HG02981 (cell line): ENCODE measurements around the gene CPE.

Experiments used
- ATAC-seq: cut with Tn5 transposase; IDR thresholded peaks from one replicate; pipeline ENCODE4 v1.9.1; 2021; ENCODE audit warnings: mild to moderate bottlenecking, moderate library complexity; ENCODE audit not compliant: unreplicated experiment

Gene CPE

DNA sequence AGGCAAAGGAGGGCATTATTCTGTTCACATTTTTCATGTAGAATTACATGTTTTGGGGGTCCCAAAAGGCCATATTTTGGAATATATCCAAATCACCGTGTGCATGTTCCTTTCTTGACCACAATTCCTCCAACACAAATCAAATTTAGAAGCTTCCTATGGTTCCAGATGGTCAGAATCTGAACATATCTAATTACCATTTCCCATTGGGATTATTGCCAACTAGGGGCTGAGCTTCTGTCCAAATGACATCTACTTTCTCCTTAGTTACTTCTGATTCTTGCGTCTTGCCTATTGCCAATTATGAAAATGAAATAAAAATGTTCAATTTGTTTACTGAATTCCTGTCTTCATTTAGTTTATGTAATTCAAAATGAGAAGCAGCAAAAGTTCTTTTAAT lies 163.7 kb downstream of the CPE start:
- no peak for ATAC-seq
